GM19438 (cell line): Measurements from ENCODE around the gene MSH3.
A peak's percentile ranks its signal among the peaks of the same experiment; 100 is the strongest.
"Not testable (repeated sequence)": the region's sequence is repeated elsewhere in the genome, so short reads cannot be mapped to it uniquely, and the experiment has no call there.

Experiments used
- ATAC-seq: cut with Tn5 transposase; IDR thresholded peaks from one replicate; pipeline ENCODE4 v1.9.1; 2021; ENCODE audit warnings: low read depth; ENCODE audit not compliant: unreplicated experiment

Gene MSH3

DNA sequence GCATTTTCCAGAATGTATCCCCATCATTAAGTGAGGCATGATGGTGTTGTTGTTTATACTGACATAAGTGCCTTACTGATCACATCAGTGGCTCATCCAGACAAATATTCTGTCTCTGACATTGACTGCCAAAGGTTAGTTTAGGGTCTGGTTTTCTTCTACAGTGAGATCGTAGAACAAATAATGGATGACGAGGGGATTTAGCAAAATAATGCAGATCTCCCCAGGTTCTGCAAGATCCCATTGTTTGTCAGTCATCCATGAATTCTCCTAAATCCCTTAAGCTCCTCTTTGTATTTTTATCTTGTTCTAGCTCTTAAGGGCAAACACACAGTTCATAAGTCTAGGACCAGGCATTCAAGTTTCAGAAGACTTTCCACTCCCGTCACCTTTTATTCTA is 93.5 kb downstream of the MSH3 start:
- ATAC-seq, result no peak

DNA sequence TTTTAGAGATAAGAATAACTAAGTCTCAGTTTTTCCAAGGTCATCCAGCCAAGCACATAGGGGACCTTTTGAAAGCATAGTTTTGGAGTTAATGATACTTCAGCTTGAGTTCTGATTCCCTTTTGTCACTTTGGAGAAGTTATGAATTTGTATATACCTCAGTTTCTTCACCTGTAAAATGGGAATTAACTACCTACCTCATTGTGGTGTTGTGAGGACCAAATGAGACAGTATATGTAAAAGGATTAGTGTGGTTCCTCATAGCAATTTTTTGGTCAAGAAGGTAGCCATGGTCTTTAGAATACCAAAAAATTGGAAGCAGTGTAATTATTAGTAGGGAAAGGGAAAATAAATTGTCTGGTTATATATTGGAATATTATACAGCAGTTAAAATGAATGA is 98.0 kb downstream of the MSH3 start:
- ATAC-seq, result no peak

DNA sequence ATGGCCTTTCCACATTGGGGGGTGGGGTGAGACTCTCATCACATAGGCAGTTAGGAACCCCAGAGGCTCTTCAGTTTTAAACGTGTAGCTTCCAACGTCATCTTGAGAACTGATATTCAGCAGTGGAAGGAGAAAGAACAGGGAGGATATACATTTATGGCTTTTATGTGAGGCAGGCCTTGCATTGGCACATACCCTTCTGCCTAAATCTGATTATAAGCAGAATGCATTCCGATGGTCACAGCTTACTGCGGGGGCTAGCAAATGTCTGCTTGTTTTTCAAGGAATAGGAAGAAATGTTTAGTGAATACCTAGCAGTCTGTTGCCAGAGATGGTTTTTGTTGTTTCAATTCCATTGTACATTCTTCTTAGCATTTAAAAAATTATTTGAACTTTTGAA is 99.3 kb downstream of the MSH3 start:
- no peak for ATAC-seq

DNA sequence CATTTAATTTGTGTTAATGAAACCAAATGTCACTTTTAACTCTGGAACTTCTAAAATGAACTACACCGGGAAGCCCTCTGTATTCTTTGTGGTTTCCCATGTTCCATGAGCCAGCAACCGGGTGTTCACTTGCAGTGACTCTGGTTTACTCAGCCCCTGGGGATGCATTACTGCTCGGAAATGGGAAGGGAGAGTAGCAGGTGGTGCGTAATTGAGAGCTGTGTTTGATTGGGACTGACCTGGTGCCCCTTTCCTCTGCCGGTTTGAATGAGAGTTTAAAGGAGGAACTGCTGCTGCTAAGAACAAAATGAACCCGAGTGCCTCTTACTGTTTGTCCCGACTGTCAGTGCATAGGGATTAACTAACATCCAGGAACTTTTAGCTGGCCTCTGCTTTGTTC is 100.4 kb downstream of the MSH3 start:
- ATAC-seq, result peak; percentile 63

DNA sequence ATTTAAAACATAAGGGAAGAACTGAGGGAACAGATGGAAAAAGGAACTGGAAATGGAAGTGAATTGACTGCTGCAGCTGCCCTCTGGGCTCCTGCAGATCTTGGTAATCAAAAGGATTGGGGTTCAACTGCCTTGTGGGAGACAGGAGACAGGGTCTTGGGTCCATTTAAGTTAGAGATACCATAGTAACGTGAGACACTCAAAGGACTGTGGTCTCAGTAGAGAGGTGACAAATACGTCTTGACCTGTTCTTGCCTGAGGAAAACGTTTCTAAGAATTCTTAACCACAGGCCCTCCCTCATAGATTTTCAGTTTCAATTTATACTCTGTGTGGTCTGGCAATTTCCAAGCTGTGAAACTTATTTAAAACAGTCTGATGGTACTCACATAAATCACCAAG is 101.2 kb downstream of the MSH3 start:
- ATAC-seq, result peak; percentile 91

DNA sequence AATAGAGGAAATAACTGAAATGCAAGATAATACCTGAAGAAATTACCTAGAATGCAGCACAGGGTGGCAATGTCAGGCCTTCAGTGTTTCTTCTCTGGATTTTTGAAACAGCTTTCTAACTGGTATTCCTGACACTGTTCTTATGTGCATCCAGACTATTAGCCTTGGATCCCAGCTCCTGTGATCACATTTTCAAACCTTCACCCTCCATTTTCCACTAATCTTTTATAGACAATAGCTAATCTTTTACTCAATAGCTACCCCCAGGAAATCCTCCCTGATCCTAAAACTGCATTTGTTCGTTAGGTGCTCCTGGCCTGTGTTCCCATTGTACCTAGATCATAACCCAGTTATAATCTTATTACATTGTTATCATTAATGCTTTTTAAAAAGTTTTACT is 101.8 kb downstream of the MSH3 start:
- ATAC-seq, result no peak

DNA sequence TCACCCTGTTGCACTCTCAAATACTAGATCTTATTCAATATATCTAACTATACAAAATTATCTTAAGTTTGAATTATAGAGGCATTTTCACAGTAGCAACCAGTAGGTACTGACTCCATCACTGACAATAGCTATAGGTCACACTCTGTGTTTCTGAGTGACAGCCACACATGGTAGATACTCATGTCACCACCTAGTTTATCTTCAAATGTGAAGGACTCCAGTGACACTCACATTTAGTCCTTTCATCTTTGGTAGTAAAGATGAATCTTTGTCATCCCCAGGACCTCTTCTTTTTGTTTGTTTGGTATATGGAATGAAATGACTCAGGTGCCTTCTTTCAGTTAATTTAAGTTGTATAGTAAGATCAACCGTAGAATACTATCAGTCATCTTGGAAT is 102.8 kb downstream of the MSH3 start:
- ATAC-seq, result no peak

DNA sequence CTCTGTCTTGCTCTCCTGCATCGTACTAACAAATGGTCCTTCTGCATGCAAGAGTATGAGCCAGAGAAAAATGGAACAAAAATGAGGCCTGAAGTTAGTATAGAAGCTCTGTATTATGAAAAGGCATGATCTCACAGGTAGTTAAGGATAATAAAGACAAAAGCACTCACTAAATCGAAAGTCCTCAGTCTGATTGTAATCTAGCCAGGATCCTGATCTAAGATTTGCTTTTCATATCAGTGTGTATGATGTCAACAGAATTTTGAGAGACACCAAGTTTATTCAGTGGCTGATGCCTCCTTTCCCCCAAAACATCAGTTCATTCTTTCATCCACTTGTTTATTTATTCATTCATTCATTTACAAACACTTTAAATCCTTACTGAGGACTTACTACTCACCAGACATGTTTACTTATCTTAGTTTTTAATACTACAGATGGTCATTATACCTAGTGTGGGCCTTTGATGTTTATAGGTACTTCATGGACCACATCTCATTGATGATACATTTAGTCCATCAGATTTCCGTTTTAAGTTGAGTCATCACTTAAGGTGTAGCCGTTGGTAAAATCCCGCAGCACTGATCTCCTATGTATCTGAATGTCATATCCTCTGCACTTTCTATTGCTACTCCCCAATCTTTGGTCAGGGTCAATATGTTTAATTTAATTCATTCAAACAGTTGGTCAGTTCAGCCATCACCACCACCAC is 105.6 kb downstream of the MSH3 start:
- ATAC-seq, result no peak

DNA sequence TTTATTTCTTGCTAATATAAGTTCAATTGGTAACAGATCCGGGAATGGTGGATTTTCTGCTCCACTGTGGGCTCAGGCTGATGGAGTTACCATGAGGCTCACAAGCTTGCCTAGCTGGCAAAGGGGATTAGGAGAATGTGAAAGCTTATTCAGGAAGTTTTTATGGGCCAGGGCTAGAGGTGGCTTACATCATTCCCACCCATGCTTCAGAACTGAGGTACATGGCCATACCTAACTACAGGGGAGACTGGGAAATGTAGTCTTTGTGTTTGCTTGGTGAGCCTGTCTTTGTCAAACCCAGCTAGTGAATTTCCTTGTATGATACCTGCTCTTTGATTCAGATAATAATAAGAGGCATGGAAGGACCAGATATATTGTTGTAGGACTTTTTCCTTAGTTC is 106.2 kb downstream of the MSH3 start:
- ATAC-seq, result no peak

DNA sequence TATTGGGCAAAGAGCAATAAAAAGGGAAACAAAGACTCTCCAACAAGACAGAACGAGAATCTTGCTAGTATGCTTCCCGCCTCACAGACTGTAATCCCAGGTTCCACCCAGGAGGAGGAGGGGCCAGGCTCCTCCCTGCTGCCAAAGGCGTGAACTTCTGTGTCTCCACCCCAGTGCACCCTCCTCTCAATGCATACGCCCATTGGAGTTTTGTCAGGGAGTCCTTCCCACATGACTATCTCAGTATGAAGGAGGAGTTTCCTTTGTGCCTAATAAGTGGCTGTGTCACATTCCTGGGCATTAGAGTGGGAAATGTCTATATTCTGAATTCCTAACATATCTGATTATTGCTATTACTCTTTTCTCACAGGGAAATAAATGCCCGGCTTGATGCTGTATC is 106.7 kb downstream of the MSH3 start:
- no peak for ATAC-seq

DNA sequence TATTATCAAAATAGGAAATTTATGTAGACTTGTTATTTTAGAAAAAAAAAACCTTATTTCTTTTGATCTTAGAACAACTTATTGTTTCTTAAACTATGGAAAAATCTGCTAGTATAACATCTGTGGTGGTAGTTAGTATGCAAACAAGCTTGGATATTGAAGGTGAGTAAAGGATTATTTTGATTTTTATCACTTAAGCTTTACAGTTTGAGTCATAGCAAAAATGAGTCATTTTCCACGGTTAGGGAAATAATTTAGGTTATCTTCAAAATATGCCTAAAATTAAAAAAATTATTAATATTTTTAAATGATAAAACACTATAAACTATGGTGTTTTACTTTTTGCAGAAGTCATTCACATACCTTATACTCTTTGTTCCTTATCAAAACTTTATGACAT is 107.5 kb downstream of the MSH3 start:
- ATAC-seq, result no peak

DNA sequence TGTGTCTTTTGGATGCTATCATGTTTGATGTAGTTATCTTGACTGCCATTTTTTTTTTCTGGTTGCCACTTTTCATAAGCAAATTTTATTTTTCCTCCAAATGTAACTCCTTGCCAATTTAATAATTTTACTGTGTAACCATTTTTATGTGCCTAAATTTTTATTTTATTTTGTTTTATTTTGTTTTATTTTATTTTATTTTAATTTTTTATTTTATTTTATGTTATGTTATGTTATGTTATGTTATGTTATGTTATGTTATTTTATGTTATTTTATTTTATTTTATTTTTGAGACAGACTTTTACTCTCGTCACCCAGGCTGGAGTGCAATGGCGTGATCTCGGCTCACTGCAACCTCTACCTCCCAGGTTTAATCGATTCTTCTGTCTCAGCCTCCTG is 108.1 kb downstream of the MSH3 start:
- no peak for ATAC-seq

DNA sequence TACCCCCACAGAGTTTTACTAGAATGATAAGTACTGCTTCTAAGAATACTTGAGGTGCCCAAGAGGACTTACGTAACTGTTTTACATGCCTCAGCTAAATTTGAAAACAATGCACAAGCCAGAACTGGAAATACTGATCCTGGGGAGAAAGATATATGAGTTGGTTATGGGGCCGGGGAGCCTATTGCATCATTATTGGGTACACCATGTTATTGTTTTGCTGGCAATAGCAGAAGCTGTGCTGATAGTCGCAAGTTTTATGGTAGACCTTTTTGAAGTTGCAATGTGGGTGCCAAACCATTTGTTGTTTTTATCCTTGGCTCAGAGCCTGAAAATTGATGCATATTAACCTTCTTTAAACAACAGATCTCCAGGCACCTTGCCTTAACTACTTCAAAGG is 108.8 kb downstream of the MSH3 start:
- no peak for ATAC-seq

DNA sequence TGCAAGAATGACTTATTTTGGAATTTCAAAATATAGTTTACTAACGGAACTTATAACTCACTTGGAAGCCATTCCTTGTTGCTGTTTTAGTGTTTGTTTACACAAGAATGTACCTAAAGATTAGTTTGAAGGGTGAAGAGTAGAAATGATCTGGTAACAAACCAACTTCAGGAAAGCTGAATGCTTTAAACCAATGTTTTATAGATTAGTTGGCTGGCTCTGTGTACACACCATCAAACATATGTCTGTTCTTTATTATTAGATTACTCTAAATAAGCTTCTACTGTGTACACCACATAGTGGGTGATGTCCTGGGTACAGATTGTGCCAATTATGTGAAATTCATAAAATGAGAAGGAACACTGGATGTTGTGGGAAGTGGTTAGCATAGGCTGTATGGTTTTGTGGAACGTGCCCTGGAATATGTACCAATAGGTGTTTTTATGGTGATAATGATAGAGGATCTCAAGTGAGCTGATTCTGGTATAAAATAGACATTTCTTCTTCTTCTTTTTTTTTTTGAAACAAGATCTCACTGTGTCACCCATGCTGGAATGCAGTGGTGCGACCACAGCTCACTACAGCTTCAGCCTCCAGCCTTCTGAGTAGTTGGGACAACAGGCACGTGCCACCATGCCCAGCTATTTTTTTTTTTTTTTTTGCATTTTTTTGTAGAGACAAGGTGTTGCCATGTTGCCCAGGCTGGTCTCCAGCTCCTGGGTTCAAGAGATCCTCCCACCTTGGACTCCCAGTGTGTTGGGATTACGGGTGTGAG is 109.6 kb downstream of the MSH3 start:
- ATAC-seq, result no peak

DNA sequence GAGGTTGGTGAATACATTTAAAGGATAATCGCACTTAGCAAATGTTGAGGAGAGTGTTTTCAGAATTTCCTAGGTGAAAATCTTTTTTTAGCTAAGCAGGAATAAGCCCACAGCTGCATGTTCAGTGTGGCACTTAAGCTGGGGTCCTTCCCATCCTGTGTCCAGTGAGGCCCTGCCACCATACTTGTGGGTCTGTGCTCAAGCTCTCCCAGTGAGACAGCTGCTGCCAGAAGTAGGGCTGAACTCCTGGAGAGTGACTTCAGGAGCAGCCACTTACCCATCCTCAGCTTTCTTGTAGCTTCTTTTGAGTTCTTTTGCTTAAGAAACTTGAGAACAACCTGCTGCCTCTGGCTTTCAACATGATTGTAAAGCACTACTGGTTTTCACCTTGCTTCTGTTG is 110.3 kb downstream of the MSH3 start:
- no peak for ATAC-seq

DNA sequence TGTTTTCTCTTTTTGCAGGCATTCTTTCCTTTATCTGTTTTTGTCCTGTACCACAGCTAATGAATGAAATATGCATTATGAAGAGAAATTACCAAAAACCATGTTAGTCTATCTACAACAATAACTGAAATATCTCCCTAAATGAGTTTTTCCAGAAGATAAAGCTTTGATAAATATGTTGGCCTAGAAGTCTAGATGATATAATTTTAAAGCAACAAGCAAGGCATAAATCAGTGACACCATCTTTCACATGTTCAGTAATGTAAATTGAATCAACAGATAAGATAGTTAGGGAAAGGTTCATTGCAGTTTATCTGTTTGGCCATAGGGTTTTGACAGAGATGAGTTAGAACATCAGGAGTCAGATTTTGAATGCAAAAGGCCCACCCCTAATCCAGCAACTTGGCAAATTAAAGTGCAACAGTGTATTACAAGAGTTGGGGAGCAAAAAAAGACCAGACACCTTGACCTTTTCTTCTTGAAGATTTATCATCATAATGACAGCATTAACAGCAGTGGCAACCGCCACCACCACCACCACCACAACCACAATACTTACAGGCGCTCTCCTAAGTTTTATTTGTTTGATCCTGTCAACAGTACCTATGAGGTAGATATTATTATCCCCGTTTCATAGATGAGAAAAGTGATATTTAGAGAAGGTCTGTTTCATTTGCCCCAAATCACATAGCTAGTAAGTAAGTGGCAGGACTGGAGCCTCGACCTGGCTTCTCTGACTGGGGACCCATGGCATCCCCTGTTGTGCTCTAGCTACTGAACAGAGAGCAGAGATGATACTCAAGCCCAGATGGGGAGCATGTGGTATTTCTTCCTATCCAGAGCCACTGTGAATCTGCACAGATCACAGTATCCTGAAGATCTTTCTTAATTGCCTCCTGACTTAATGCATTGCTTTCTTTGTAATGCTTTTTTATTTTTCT is 123.2 kb downstream of the MSH3 start:
- no peak for ATAC-seq

DNA sequence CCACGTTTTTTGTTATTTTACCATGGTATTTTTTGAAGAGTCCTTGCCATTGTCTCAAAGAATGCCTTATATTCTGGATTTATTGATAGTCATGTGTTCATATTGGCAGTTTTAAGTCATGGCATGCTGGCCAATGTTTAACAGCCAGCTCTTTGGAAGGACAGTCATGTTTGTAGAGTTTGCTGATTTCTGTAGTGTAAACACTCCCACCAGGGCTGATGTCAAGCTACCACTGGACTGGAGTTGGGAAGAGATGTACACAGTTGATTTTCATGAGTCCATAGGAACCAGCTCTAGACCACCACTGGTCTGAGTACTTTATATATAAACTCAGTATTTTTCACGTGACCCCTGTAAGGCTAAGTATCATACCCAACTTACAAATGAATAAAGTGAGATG is 125.6 kb downstream of the MSH3 start:
- no peak for ATAC-seq

DNA sequence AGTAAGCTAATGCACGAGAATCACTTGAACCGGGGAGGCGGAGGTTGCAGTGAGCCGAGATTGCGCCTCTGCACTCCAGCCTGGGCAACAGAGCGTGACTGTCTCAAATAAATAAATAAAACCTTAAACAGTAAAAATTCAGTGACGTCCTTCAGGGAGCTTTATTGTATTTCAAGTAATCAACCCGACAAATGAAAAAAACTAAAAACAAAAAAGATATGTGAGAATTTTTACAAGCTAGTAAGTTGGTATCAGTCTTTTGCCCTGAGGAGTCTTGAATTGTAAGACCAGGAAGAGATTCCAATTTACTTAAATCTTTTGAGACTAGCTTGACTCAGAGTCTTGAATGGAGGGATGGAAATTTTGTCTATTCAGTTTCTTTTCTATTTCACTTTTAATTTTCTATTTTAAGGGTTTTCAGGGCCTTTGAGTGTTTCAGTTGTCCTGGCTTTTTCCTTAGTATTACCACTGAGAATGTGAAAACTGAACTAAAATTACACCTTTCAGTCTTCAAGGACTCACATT is 126.4 kb downstream of the MSH3 start:
- no peak for ATAC-seq

DNA sequence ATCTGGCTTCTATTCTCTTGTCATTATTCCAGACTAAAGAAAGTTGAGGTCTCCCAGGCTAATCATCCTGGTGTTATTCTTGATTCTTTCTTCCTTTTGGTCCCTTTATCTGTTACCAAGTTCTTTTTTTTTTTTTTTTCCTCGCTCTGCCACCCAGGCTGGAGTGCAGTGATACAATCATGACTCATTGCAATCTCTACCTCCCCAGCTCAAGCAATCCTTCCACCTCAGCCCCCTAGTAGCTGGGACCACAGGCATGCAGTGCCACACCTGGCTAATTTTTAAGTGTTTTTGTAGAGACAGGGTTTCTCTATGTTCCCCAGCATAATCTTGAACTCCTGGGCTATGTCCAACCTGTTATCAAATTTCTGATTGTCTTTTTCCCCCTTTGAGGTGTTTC is 126.9 kb downstream of the MSH3 start:
- no peak for ATAC-seq

DNA sequence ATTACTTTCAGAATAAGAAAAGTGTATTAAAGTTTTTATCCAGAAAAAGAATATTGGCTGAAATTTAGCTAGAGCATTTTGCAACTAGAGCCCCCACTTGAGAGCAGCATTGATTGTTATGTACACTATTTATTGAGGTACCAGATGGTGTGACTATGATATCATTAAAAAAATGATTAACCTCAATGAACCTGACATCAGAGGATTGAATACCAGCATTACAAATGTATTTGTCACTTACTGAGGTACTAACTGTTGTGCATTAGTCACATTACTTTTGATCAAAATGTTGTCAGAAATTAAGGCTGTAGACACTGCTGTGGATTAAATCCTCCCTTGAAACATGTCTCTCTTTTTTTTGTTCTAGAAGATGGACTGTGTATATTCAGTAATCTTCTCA is 128.2 kb downstream of the MSH3 start:
- no peak for ATAC-seq

DNA sequence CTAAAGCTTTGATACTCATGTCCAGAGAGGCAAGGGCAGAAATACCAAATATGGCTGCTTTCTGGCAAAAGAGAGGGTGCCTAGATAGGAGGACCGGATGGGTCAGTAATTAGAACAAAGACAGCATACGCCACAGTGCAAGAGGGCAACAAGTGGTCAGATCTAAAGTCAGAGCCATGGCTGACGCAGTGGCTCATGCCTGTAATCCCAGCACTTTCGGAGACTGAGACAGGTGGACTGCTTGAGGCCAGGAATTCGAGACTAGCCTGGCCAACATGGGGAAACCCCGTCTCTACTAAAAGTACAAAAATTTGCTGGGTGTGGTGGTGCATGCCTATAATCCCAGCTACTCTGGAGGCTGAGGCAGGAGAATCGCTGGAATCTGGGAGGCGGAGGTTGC is 129.3 kb downstream of the MSH3 start:
- not testable (repeated sequence) for ATAC-seq
